Osteoblast (primary cell): ENCODE data around the gene ALKBH4. TPM values are rescaled to one million over a fixed set of nuclear protein-coding genes. Genes with fewer than 3 reads are reported as not detected.

Experiments
- DNase-seq: peaks from one replicate; pipeline ENCODE4 v3.0.0; 2011; ENCODE audit warnings: low spot score, mixed read lengths; ENCODE audit not compliant: insufficient read length; ENCODE audit errors: missing footprints
- H2AFZ ChIP-seq: 2 replicates; pipeline ENCODE4 v1.6.0; 2011; ENCODE audit warnings: mild to moderate bottlenecking, low read length
- H3K27ac ChIP-seq: 2 replicates; pipeline ENCODE4 v1.5.1; 2011; ENCODE audit warnings: mild to moderate bottlenecking, low read depth, low read length, moderate library complexity
- H3K27me3 ChIP-seq: 2 replicates; pipeline ENCODE4 v1.6.0; 2012; ENCODE audit warnings: mild to moderate bottlenecking, control low read depth, inconsistent platforms, low read length, moderate library complexity; ENCODE audit not compliant: insufficient read depth
- H3K36me3 ChIP-seq: 2 replicates; pipeline ENCODE4 v1.5.1; 2011; ENCODE audit warnings: mild to moderate bottlenecking, low read length, control low read depth, moderate library complexity; ENCODE audit not compliant: insufficient read depth
- H3K4me1 ChIP-seq: 2 replicates; pipeline ENCODE4 v1.5.1; 2011; ENCODE audit warnings: mild to moderate bottlenecking, low read length, control low read depth, moderate library complexity; ENCODE audit not compliant: insufficient read depth
- H3K4me2 ChIP-seq: 2 replicates; pipeline ENCODE4 v1.6.0; 2011; ENCODE audit warnings: mild to moderate bottlenecking, low read length; ENCODE audit not compliant: insufficient read depth
- H3K4me3 ChIP-seq: fragments of 200-600 bp; sonication (generic); 3 replicates; pipeline ENCODE4 v1.5.1; 2012; ENCODE audit warnings: mild to moderate bottlenecking, low read length, inconsistent platforms; ENCODE audit not compliant: insufficient read depth
- H3K79me2 ChIP-seq: 2 replicates; pipeline ENCODE4 v1.6.0; 2012; ENCODE audit warnings: mild to moderate bottlenecking, low read length, control low read depth, inconsistent platforms; ENCODE audit not compliant: insufficient read depth
- H3K9me3 ChIP-seq: 2 replicates; pipeline ENCODE4 v1.5.1; 2011; ENCODE audit warnings: low read depth, low read length, control low read depth
- H4K20me1 ChIP-seq: 2 replicates; pipeline ENCODE4 v1.6.0; 2012; ENCODE audit warnings: mild to moderate bottlenecking, low read length, control low read depth; ENCODE audit not compliant: insufficient read depth
- total RNA-seq: library from RNA; depleted of rRNA; stranded (reverse); fragments of >200 nt; gene quantifications from 2 replicates; pipeline ENCODE4 v1.2.3, GENCODE V29; 2012
- TF ChIP-seq, protein P1 (sequence below): IDR thresholded peaks from 2 replicates; pipeline ENCODE4 v1.5.1; 2011; ENCODE audit warnings: mild to moderate bottlenecking, low read depth, low read length, moderate library complexity; ENCODE audit errors: extremely low read depth

Gene ALKBH4
- total RNA-seq, 1 donor, result 16.3 TPM

DNA sequence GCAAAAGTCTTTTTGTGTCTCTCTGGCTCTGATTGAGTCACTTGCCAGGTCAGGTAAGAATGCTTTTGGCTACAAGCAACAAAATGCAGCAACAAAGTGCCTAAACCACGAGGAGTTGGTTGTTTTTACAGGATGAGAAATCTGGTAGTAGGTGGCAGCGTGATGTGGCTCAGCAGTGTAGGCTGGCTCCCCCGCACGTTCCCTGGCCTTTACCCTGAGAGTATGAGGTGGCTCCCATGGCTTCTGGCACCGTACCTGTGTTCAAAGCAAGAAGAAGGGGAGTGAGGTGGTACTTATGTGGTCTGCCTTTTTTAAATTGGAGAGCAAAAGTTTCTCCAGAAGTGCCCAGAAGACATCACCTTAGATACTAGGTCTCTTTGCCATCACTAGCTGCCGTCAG is 56.8 kb downstream of the ALKBH4 start:
- Histone ChIP-seq H3K4me1 (no peaks in the 10 kb centered on the region), H3K27ac (no peak overlapping the region), H3K27me3 (no peaks in the 10 kb centered on the region), H3K4me3 (no peak overlapping the region), H3K9me3 (no peaks in the 10 kb centered on the region), H4K20me1 (peaks cover 13% of the 10 kb centered on the region), H3K4me2 (no peak overlapping the region), H2AFZ (no peak overlapping the region), H3K36me3 (peaks cover 85% of the 10 kb centered on the region), H3K79me2 (peaks cover 21% of the 10 kb centered on the region)
- TF ChIP-seq, protein P1, sequence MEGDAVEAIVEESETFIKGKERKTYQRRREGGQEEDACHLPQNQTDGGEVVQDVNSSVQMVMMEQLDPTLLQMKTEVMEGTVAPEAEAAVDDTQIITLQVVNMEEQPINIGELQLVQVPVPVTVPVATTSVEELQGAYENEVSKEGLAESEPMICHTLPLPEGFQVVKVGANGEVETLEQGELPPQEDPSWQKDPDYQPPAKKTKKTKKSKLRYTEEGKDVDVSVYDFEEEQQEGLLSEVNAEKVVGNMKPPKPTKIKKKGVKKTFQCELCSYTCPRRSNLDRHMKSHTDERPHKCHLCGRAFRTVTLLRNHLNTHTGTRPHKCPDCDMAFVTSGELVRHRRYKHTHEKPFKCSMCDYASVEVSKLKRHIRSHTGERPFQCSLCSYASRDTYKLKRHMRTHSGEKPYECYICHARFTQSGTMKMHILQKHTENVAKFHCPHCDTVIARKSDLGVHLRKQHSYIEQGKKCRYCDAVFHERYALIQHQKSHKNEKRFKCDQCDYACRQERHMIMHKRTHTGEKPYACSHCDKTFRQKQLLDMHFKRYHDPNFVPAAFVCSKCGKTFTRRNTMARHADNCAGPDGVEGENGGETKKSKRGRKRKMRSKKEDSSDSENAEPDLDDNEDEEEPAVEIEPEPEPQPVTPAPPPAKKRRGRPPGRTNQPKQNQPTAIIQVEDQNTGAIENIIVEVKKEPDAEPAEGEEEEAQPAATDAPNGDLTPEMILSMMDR, result no peak
- no peak for DNase-seq

Other genes with a start within 250 kb of the ALKBH4 start
- 2.1 and 2.2 TPM in 2 replicates for gene SH2B2, start 178.0 kb downstream of the ALKBH4 start, total RNA-seq
- not detected in 2 replicates for gene SPDYE6, start 108.4 kb downstream of the ALKBH4 start, total RNA-seq
- 14.5 and 16.5 TPM in 2 replicates for gene PRKRIP1, start 68.5 kb downstream of the ALKBH4 start, total RNA-seq
- 44.2 and 57.5 TPM in 2 replicates for gene ORAI2, start 31.3 kb downstream of the ALKBH4 start, total RNA-seq
- gene LRWD1, start 121 bp upstream of the ALKBH4 start, total RNA-seq, result 20.0 and 24.2 TPM in 2 replicates
- gene POLR2J, start 14.1 kb upstream of the ALKBH4 start, total RNA-seq, result 27.1 and 27.9 TPM in 2 replicates
- 1.8 and 3.3 TPM in 2 replicates for gene RASA4B, start 52.9 kb upstream of the ALKBH4 start, total RNA-seq
- 0.36 and 4.7 TPM in 2 replicates for gene UPK3BL2, start 78.8 kb upstream of the ALKBH4 start, total RNA-seq
- gene SPDYE2, start 86.4 kb upstream of the ALKBH4 start, total RNA-seq, result not detected in 2 replicates
- 23.9 and 44.2 TPM in 2 replicates for gene POLR2J3, start 107.7 kb upstream of the ALKBH4 start, total RNA-seq
- gene RASA4, start 151.9 kb upstream of the ALKBH4 start, total RNA-seq, result 8.8 and 9.8 TPM in 2 replicates
- gene UPK3BL1, start 177.9 kb upstream of the ALKBH4 start, total RNA-seq, result 4.7 and 13.8 TPM in 2 replicates
- gene SPDYE2B, start 185.5 kb upstream of the ALKBH4 start, total RNA-seq, result not detected in 2 replicates
- gene POLR2J2, start 206.8 kb upstream of the ALKBH4 start, total RNA-seq, result 2.5 and 8.3 TPM in 2 replicates